Adrenal gland (tissue), 12 donors: ENCODE results near the gene MGST2. TPM values are rescaled to one million over a fixed set of nuclear protein-coding genes. Genes with fewer than 3 reads are reported as not detected.

Source experiments
- DNase-seq, 7 donors: peaks; one replicate each; pipeline ENCODE4 v3.0.0-alpha.2; 2019 to 2020
- H3K27ac ChIP-seq, 5 donors: fragments of 200-600 bp; sonication (generic) in 4 of 5; 1 replicate in 3 of 5; 2 replicates in 2 of 5; pipeline versions ENCODE4 v1.5.1 to v1.8.0; 2016 to 2020; ENCODE audit warnings: mild to moderate bottlenecking in 1 of 5
- H3K27me3 ChIP-seq: fragments of 200-600 bp; 2 replicates; pipeline ENCODE4 v1.8.0; 2021
- H3K36me3 ChIP-seq, 2 donors: fragments of 200-600 bp; replicated peaks in 1 of 2; 1 replicate in 1 of 2; 2 replicates in 1 of 2; pipeline versions ENCODE4 v1.5.1 to v1.8.0; 2018 to 2022
- H3K4me1 ChIP-seq, 2 donors: fragments of 200-600 bp; replicated peaks in 1 of 2; 1 replicate in 1 of 2; 2 replicates in 1 of 2; pipeline versions ENCODE4 v1.5.1 to v1.8.0; 2018 to 2021
- H3K4me3 ChIP-seq, 4 donors: fragments of 200-600 bp; sonication (generic) in 3 of 4; one replicate each; pipeline ENCODE4 v1.5.1; 2016 to 2018
- H3K9me3 ChIP-seq, 3 donors: fragments of 200-600 bp; sonication (generic) in 1 of 3; replicated peaks in 1 of 3; 1 replicate in 2 of 3; 2 replicates in 1 of 3; pipeline versions ENCODE4 v1.5.1 to v1.8.0; 2016 to 2021
- POLR2A ChIP-seq, 2 donors: fragments of 450-650 bp; IDR thresholded peaks; one replicate each; pipeline ENCODE4 v1.6.1; 2017; ENCODE audit warnings: antibody characterized with exemption in 2 of 2, mild to moderate bottlenecking in 2 of 2, moderate library complexity in 1 of 2
- WGBS, 4 donors: extraction: QIAGEN DNeasy Blood & Tissue Kit in 2 of 4; methylation state at CpG; one replicate each; pipeline versions ENCODE4 v1.1.5 to v1.1.7; 2013 to 2017; 5-methylcytosine and 5-hydroxymethylcytosine counted together
- intact Hi-C, 2 donors: fragments of 100-400 bp; cut with DNase I; formaldehyde crosslinking; loops; one replicate each; pipeline versions ENCODE4 v1.14.1 to v1.15.0; 2022 to 2023
- polyA plus RNA-seq, 3 donors: library from polyadenylated mRNA; stranded (reverse); fragments of 200-250 nt in 2 of 3; fragments of 350-450 nt in 1 of 3; fragmentation: Illumina TruSeq in 1 of 3; extraction: RNeasy Lipid Tissue Mini Kit (QIAGEN cat#74804) in 1 of 3; gene quantifications; one replicate each; pipeline ENCODE4 v1.2.3, GENCODE V29; 2013 to 2014
- total RNA-seq, 9 donors: library from RNA; depleted of rRNA in 4 of 9; stranded (reverse); fragments of >200 nt in 4 of 9; fragments of 120-200 nt in 1 of 9; fragmentation: NEBNext Ultra II Directional in 1 of 9; extraction: Animal tissue kit (Norgen Biotek cat#: 25700) in 1 of 9; gene quantifications; one replicate each; pipeline versions ENCODE4 v1.1.0 to v1.2.4, GENCODE V29; 2013 to 2023
- TF ChIP-seq, protein P1 (sequence below), 6 experiments: fragments of 450-650 bp in 4 of 6; fragments of 200-600 bp in 2 of 6; sonication (generic) in 1 of 6; IDR thresholded peaks; 1 replicate in 5 of 6; 2 replicates in 1 of 6; pipeline versions ENCODE4 v1.5.1 to v1.8.0; 2016 to 2021; ENCODE audit warnings: antibody characterized with exemption in 6 of 6, mild to moderate bottlenecking in 2 of 6, moderate library complexity in 1 of 6
- donor health status: healthy with polysubstance abuse.
- donor health status: Bipolar disorder and iron deficiency.
- donor health status: DM: yes; HTN: yes; CAD: no.
- donor health status: DM: no; HTN: no; CAD: no.
- donor health status: DM: no; HTN: no; CAD: no.
- donor health status: DM: yes; HTN: yes; CAD: no.

MGST2 gene
- total and polyA plus RNA-seq, 12 donors: 95.5 to 271 (median 134) TPM

DNA sequence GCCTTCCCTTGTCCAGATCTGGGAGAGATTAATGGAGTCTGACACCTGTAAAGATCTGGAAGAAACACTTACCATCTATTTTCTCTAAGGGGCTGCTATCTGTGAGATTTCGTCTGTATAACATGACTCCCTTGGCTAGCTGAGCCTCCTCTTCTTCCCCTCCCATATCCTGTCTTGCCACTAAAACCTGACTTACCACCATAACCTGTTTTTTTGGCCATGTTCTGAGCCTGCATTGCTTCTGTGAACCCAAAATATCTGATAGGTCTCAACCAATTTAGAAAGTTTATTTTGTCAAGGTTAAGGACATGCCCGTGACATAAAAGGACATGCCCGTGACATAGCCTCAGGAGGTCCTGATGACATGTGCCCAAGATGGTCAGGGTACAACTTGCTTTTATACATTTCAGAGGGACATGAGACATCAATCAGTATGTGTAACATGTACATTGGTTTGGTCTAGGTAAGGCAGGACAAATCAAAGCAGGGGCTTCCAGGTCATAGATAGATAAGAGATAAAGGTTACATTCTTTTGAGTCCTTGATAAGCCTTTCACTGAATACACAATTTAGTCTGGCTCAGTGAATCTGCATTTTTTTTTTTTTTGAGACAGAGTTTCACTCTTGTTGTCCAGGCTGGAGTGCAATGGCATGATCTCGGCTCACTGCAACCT lies 11.4 kb downstream of the MGST2 start:
- no peak overlapping the region for H3K4me3 ChIP-seq
- TF ChIP-seq, protein P1, sequence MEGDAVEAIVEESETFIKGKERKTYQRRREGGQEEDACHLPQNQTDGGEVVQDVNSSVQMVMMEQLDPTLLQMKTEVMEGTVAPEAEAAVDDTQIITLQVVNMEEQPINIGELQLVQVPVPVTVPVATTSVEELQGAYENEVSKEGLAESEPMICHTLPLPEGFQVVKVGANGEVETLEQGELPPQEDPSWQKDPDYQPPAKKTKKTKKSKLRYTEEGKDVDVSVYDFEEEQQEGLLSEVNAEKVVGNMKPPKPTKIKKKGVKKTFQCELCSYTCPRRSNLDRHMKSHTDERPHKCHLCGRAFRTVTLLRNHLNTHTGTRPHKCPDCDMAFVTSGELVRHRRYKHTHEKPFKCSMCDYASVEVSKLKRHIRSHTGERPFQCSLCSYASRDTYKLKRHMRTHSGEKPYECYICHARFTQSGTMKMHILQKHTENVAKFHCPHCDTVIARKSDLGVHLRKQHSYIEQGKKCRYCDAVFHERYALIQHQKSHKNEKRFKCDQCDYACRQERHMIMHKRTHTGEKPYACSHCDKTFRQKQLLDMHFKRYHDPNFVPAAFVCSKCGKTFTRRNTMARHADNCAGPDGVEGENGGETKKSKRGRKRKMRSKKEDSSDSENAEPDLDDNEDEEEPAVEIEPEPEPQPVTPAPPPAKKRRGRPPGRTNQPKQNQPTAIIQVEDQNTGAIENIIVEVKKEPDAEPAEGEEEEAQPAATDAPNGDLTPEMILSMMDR (IDR thresholded peaks at IDR 0.05): no peak
- TF ChIP-seq POLR2A (IDR thresholded peaks at IDR 0.05): no peak
- peaks cover 0 to 22% of the 10 kb centered on the region in 2 donors for H3K36me3 ChIP-seq
- H3K9me3 ChIP-seq: no peaks in the 10 kb centered on the region
- peak overlapping the region in 3 of 5 donors; percentile 3 to 24 (median 3) for H3K27ac ChIP-seq
- no peaks in the 10 kb centered on the region for H3K27me3 ChIP-seq
- DNase-seq: peak in 1 of 7 donors; percentile 21
- intact Hi-C loops: no loop called here
- WGBS, 4 donors: 49 to 63% (median 51%) methylated on average over 4 of the region's 4 CpGs
- H3K4me1 ChIP-seq: peaks cover 3 to 34% of the 10 kb centered on the region in 2 donors

DNA sequence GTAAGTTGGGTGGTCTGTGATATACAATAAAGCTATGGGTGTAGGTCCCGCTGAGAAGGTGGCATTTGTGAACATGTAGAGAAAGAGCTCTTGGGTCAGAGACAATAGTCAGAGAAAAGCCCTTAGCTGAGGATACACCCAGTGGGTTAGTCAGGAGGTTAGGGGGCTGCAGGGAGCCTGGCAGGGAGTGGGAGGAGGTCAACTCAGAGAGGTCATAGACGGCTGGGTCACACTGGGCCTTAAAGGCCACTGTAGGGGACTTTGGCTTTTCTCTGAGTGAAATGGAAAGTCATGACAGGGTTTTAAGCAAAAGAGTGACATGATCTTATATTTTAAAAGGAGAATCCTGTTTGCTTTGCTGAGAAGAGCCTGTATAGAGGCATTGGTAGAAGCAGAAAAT lies 16.7 kb downstream of the MGST2 start:
- intact Hi-C loops: no loop called here
- Histone ChIP-seq H3K36me3 (peaks cover 0 to 15% of the 10 kb centered on the region in 2 donors), H3K4me1 (peaks cover 10 to 28% of the 10 kb centered on the region in 2 donors), H3K9me3 (no peaks in the 10 kb centered on the region), H3K4me3 (no peak overlapping the region), H3K27me3 (no peaks in the 10 kb centered on the region), H3K27ac (peak overlapping the region in 3 of 5 donors; percentile 28 to 59 (median 49))
- no peak for DNase-seq
- 54 to 73% (median 63%) methylated on average over 2 of the region's 2 CpGs for WGBS, 4 donors
- TF ChIP-seq POLR2A (IDR thresholded peaks at IDR 0.05): no peak
- TF ChIP-seq, protein P1 (IDR thresholded peaks at IDR 0.05): no peak

DNA sequence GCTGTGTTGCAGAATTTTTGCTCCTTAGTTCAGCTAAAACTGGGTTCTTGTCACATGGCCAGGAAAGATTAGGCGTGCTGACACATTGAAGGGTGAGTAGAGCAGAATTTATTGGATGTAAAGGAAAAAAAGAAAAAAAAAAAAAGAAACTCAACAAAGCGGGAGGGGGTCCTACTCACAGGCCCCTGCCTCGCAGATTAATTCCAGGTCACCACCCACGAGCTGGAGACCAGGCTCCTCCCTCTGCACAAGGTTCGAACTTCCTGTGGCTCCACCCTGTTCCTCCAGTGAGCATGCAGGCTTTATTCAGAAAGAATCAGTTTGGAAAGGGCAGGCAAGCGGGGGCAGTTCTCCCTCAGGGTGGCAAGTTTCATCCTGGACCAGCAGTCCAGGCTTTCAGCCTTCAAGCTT lies 17.1 kb downstream of the MGST2 start:
- Histone ChIP-seq H3K4me1 (peaks cover 10 to 25% of the 10 kb centered on the region in 2 donors), H3K27me3 (no peaks in the 10 kb centered on the region), H3K4me3 (no peak overlapping the region), H3K9me3 (no peaks in the 10 kb centered on the region), H3K27ac (peak overlapping the region in 2 of 5 donors; percentile 26 to 49), H3K36me3 (peaks cover 0 to 15% of the 10 kb centered on the region in 2 donors)
- DNase-seq: peak in 6 of 7 donors; percentile 42 to 73 (median 64)
- TF ChIP-seq, protein P1 (IDR thresholded peaks at IDR 0.05): no peak
- no peak for TF ChIP-seq POLR2A (IDR thresholded peaks at IDR 0.05)
- intact Hi-C loops: no loop called here
- WGBS, 4 donors: 24 to 30% (median 27%) methylated on average over 6 of the region's 6 CpGs

DNA sequence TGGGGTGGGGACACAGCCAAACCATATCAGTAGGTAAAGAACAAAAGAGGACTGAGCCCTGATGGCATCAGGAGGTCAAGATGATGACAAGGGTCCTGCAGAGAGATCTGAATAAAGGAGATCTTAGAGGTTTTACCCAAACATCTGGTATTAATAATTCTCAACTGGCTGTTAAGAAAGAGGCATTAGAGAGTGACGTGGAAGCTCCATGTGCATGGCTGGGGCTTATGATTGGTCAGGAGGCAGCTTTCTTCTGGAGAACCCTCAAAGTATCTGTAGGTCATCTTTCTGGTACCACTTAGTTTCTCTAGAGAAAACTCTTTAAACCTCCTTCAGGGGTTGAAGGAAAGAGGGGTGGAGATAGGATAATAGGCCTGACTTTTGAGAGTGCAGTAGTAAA lies 18.7 kb downstream of the MGST2 start:
- H3K27me3 ChIP-seq: no peaks in the 10 kb centered on the region
- H3K4me3 ChIP-seq: no peak overlapping the region
- peaks cover 0 to 4% of the 10 kb centered on the region in 2 donors for H3K36me3 ChIP-seq
- peaks cover 19 to 36% of the 10 kb centered on the region in 2 donors for H3K4me1 ChIP-seq
- no peak for DNase-seq
- 93 to 100% (median 95%) methylated on average over 1 of the region's 1 CpG for WGBS, 4 donors
- H3K27ac ChIP-seq: no peak overlapping the region
- no peaks in the 10 kb centered on the region for H3K9me3 ChIP-seq
- intact Hi-C loops: no loop called here
- TF ChIP-seq, protein P1 (IDR thresholded peaks at IDR 0.05): no peak
- TF ChIP-seq POLR2A (IDR thresholded peaks at IDR 0.05): no peak
